Activated CD8-positive, alpha-beta memory T cell treated with anti-CD3 and anti-CD28 coated beads for 24 hours (primary cell): ENCODE measurements around the gene IFNK.
A peak's percentile ranks its signal among the peaks of the same experiment; 100 is the strongest.

Source experiments
- DNase-seq: peaks from one replicate; pipeline ENCODE4 v3.0.0-alpha.2; 2020

IFNK gene

DNA sequence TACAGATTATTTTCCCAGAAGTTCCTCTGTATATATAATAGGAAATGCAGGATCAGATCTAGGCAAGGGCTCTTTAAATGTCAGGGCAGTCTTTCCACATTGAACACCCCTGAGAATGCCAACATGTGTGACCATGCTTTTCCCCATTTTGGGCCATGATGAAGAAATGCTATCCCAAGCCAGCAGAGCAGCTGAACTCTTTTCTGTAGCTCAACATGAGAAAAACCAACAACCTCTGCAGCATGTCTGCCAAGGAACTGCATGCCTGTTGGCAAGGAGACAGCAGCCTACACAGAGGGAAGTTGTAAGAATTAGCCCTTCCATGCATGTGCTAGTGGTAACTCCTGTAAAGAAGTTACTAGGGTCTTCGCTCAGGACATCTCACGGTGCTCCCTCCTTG is 9.5 kb upstream of the IFNK start:
- DNase-seq = no peak

DNA sequence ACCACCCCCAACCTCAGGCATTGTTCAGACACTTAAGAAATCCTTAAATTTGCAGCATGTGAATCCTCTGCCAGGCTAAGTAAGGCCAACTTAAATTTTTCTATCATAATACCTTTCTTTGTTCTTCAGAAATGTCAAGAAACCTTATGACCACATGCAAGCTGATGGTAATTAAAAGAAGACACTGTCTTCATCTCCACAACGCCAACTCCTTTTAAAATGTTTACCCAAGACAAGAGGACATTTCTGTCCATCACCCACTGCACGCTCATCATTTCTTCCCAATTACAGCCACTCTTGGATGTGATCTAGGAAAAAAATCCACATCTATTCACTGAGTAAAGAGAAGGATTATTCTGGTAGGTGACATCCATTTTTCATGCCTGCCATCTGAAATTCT is 6.1 kb upstream of the IFNK start:
- no peak for DNase-seq

DNA sequence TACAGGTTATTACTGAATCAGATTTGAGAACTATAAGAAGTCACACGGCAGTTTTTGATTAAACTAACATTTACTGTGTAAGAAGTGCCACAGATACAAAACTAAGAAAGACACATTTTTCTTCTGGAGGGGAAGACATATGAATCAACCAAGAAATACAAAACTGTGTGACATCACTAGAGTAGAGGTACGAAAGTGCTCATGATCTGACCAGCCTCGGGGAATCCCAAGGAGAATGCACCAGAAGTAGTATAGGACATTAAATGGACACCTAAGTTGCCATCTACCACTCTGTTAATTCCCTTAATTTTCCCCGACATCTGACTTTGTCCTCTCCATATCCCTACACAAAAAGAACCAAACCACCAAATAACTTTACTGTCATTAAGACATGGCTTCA is 5.3 kb upstream of the IFNK start:
- DNase-seq = no peak

DNA sequence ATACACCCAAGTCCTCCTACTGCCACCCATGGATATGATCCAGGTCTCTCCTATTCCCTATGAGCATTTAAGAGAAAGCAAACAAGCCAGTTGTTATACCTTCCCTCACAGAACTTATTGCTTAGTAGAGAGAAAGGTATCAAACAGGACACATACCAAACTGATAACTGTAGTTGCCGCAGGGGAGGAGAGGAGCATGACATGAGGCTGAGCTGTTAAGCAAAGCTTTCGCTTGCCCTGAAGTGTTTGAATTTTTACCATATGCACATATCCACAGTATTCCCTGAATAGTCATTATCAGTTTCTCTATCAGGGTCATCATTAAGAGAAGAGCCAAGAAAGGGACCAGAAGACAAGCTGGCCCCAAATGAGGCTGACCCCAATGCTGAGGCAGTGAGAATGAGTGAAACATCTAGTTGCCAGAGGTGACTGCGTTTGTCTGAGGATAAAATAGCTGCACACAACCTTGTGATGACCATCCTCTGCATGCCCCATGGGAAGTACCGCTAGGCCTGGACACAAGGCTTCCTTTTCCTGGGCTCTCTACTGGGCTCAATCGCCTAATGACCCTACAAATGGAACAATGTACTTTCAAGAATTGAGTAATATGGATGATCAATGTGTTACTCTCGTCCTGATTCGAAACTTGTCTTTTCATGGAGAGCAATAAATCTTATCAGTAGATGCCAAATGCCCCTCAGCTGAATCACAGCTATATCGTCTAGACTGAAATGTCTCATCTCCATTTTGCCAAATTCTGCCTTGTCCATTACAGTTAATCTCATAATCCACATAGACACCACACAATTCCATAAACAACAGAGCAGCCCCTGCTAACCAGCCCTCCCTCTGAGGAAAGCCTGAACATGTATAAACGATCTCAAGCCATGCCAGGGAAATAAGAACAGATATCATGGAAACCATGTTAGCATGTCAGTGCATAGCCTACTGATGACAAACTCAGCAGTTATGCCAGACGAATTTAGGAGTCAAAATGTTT is 4.3 kb upstream of the IFNK start:
- no peak for DNase-seq

DNA sequence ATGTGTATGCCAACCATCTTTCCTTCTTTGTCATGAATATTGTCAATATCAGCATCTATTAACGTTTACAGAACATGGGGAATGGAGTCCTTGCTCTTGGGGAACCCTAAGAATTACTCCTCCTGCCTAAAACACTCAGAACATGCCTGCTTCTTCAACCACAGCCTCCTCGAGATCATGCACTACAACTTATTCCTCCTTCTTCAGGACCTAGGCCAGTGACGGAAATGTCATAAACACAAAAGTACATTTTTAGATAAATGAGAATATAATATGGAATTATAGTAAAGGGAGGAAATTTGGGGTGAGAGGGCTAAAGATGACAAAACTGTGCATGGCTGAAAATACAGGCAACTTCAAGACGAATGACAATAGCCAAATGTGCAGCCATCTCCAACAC is 3.1 kb upstream of the IFNK start:
- DNase-seq = no peak

DNA sequence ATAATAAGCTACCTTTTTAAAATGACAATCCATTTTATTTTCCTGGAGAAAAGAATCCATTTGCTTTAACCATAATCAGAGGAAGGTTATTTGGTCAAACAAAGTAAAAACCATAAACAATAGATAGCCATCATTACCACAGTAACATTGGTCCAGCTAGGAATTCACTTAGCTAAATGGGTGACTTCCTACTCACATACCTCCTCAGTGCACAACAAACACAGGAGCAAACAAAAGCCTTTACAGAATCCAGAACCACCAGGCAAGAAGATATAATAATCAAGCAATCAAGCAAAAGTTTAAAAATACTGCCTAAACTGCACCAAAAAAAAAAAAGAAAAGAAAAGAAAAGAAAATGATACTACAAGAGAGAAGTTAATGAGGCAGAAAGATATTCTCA is 949 bp upstream of the IFNK start:
- no peak for DNase-seq

DNA sequence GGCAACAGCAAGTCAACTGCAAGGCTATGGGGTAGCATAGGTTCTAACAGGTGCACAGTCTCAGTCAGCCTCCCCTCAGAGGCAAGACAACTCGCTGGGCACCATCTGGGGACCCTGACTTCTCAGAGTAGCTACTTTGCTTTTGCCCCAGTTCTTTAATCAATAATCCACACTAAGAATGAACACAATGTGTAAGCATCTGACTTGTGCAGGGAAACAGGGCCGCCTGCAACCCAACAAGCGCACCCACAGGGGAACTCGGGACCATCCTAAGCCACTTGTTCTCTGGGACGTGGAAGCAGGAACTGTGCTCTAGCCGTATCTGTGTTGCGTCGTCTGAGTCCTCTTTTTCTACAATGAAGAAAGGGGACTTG is 3.6 kb downstream of the IFNK start:
- peak; percentile 56 for DNase-seq

DNA sequence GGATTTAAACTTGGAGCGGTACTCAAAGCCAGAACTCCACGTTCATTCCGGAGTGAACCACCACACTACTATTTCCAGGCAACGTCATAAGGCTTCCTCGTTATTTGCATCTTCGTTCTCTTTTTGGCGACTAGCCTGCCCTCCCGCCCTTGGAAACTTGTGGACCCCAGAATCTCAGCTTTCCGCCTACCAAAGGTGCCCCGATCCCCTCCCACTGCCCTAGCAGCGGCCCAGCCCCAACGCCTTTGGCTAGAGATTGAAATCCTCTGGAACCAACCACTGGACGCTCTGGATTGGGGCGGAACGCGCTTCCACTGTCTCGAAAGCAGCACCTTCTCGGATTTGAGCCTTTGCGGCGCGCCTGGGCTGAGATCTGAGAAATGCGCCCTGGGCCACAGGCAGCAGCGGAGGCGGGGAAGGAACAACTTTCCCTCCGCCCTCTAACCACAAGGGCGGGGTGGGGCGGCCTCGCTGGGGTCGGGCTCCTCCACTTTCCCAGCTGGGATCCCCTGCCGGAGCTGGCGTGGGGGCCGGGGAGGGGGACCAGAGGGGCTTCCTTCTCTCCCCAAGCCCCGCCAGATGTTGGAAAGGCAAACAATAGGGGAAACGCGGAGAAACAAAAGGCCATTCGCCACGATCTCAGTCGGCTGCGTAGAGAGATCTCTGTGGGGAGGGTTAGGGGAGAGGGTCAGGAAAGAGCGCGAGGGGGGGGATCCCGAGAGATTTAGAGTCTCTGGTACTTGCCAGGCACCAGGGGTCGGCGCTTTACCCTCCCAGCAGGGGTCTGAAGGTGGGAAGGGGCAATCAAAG is 4.2 kb downstream of the IFNK start:
- DNase-seq = peak; percentile 78

DNA sequence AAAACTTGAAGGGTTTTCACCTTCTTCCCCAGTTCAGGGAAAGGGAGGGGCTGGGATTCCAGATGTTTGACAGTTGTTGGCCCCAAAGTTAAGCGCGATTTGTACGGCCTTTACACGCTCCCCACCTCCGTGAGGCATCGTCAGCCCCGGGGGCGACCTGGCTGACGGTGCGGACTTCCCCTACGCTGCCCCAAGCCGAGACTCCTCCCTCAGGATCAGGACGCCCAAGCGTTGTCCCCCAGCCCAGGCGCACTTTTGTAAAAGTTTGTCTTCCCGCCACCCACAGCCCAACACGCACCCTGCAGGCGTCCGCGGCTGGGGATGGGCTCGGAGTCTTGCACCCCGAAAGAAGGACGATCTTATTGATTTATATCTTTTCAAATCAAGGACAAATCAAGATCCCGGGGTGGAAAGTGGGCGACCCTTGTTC is 4.8 kb downstream of the IFNK start:
- DNase-seq = peak; percentile 75

DNA sequence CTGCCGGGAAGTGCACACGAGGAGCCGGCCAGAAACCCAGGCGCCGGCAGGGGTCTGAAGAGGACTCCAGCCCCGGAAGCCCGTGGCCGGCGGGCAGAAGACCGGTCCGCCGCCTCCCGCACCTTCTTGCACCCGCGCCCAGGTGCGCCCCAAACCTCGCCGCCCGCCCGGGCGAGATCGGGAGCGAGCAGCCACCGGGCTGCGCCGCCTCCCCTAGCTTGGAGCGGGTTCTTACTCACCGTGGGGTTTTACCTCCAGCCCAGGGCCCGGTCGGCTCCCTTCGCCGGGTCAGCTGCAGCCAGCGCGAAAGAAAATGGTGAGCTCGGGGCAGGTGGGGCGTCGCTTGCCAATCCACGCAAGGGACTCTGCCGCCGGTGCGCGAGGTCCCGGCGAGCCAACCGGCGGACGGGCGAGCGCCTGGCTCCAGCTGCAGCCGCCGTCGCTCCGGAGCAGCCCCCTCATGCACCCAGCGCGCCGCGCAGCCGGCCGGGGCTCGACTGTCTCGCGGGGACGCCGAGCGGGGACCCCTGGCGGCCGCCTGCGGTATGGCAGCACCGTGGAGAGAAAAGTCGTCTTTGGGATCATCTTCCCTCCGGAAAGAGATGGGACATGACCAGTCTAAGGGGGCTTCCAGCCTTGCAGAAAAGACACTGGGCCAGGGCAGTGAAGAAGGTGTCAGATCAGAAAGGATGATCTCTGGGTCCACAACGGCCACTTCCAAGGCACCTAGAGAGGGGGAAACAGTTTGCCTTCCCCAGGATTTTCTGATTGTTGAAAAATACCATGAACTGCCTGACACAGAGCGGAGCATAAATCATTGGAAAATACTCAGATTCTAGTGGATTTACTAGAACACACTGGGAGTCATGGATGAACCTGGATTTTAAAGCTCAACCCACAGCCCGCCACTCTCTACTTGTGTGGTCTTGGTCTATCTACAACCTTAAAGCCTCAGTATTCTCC is 5.5 kb downstream of the IFNK start, which contains the start of gene MOB3B:
TSS of gene MOB3B (minus strand) at position 499 of the 963 bp plus-strand sequence. CDS start 74,264 bp downstream, outside the sequence.
- DNase-seq = peak; percentile 92

DNA sequence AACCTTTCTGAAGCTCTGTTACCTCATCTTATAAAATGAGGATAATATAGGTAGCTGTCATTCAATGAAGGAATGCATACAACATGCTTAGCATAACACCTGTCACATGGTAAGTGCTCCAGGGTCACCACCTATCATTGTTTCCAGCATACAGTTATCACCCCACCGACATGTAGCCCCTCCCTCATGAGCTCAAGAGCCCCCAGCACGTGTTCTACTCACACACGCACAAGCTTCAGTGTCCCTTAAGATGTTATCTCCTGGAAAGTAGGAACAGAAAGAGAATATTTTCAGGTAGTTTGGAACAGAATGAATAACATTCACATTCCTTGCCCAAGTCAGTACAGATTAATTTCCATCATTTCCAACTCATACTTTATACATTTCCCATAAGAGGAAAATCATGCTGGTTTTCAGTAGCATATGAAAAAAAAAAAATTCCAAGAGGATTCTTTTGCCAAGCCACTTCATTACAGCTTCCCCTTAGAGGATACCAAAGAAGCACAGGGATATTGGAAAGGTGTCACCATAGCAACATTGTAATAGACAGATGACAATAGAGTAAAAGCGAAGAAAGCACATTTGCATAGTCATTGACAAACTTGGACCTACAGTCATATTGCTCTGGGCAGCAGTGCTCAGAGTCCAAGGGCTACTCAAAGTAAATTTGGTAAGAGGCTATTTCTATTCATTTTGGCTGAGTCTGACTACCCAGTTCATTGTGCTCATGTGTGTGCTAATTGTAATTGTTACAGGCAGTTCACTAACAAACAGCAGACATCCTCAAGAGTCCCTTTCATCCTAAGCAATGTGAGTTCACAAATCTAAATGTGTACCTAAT is 7.0 kb downstream of the IFNK start:
- DNase-seq = no peak

DNA sequence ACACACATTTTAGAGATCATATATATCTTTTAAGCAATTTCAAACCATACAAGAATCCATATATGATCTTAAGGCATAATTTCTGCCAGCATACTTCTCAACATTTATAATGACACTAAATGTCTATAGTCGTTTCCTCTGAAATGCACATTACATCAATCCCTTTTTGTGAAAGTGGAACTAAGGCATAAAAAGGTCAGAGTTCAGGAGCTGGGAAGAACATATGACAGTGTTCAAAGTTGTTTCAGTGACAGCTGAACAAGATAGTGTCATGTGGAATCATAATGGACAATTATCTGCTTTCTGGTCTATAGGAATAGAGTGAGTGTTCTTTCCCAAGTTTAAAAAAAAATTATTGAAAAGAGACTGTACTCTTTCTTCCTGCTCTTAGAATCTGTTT is 8.0 kb downstream of the IFNK start:
- no peak for DNase-seq

DNA sequence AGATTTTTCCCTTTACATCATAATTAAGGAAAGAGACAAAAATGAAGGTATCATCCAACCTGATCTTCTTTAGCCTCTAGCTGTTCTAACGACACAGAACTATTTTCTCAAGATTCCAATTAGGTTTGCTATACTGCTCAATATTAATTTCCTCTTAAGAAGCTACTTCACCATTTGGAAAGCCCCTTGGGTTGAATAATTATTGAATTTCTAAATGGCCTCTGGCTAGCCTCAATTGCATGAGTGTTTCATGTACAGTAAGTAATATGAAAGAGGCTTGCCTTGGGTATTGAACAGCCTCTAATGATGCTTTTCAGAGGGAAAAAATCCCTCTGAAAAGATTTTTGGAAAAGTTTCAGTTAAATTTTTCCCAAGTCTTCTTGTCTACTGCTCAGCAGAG is 9.2 kb downstream of the IFNK start:
- no peak for DNase-seq

DNA sequence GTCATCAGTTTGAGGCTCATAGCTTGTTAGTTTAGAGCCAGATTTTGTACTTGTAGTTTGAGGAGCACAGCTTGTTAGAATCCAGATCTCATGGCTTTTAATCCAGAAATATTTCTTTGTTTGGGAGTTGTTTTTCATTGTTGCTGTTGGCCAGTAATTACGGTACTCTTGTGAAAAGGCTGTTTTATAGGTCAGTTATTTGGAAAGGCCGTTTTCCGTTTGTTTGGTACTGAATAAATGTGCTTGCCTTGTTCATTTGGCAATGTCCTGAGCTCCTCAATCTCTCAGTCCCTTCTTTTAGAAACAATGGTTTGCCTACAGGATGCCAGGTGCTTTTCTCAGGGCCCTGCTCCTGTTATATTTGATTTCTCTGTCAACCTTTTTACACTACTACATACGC is 10.0 kb downstream of the IFNK start:
- no peak for DNase-seq

DNA sequence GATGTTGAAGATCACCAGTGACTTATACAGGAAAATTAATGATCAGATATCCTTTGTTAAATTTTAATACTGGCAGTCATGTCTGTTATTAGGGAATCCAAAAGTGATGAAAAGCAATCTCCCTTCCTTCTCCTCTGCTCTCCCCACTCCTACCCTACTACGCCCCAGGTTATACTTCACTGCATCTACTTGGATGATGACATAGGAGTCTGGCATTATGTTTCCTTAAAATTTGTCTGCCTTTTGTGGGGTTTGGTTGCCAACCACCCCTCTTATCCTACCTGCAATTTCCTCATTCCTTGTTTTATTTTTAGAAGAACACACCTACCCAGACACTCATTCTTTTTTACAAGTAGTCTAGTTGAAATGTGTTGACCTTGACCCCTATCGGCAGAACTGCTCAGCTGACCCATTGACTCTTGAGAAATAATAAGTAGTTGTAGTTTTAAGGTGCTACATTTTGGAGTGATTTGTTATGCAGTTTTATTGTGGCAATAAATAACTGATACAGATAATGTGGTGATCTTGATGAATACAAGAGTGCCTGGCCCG is 10.6 kb downstream of the IFNK start:
- no peak for DNase-seq

DNA sequence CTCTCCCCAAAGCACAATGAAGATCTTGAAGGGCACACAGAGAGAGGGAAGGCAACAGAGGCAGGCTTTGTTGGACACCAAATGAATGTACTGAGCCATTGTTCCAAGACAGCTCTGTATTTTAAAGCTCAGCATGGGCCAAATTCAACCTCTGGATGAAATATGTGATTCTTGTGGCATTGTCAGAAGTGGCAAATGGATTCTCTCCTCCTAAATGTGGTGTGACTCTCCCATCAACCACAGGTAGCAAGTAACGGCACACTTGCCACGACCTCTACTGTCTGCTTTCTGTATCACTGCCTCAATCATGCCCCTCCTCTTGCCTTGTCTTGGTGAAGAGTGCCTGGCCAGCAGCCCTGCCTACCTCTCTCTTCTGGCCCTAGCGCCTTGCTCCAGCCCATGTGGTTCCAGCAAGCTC is 11.6 kb downstream of the IFNK start:
- no peak for DNase-seq

DNA sequence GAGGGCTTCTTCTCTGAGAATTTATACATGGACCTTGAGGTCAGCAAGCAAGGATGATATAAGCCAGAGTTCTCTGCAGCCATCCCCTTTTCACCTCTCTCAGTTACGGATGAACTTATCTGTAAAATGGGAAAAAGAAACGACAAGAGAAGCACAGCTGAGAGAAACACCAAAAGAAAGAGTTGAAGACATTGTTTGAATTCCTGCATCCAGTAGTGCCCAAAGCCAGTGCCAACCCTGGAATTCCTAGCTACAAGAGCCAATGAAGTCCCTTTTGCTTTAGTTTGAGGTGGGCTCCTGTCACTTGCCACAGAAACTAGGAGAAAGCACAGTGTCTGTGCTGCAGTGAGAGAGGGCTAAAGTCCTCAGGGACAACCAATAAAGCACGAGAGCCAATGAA is 12.1 kb downstream of the IFNK start:
- DNase-seq = no peak

DNA sequence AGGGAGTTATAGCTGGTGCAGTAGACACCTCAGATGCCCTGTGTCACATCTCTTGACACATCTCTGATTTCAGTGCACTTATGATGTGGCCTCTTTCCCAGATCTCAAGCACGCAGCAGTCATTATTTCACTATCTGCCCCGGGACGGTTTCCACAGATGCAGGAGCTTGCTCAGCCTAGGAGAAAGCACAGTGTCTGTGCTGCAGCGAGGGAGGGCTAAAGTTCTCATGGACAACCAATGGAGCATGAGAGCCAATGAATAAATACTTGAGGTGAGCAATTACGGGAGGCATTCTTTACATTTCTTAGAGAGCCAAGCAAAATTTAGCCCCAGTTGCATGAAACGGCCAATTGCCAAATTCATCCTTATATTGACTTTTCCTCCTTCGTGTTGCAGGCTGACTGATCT is 12.9 kb downstream of the IFNK start:
- no peak for DNase-seq

DNA sequence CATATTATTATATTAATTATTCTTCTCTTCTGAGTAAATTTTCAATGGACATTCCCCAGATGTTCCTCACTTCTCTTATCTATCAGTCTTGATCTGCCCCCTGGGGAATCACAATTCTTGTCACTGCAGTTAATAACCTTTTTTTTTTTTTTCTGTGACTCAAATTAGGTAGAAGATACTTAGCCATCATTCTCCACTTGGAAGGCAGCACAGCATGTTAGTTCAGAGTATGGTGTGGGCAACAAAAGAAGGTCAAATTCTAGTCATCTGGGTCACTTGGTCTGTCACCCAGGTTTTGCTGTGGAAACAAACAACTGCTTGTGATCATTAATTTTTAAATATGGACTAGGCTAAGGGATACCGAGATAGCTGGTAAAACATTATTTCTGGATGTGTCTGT is 13.7 kb downstream of the IFNK start:
- DNase-seq = no peak

DNA sequence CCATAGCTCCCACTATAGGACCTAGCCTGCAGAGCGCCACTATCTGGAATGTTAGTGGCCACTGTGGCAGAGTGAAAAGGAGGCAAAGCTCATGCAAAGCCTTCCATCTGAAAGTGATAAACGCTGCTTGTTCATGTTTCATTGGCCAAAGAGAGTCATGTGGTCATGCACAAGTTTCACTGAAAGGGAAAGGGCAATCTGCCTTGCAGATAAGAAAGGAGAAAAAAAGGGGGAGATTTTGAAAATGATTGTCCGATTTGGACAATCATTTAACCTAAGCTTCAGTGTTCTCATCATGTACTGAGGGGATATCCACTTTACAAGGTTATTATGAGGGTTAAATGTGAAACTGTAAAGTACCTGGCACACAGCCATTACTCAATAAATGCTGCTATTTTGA is 14.6 kb downstream of the IFNK start:
- no peak for DNase-seq
